ENCODE results near the gene ALG14.

ALG14 gene

GRCh38 chr1:94926126-94926914 lies 146.4 kb downstream of the ALG14 start:
- no peak for DNase-seq

- no peak for DNase-seq
These were observed 147.1 kb downstream of the ALG14 start for GRCh38 chr1:94925561-94926125.

- no peak for DNase-seq
These were observed 147.7 kb downstream of the ALG14 start for GRCh38 chr1:94925004-94925403.
